GM18519 (cell line): ENCODE data around the gene PRDM15.

Experiments used
- ATAC-seq: cut with Tn5 transposase; IDR thresholded peaks from one replicate; pipeline ENCODE4 v1.9.1; 2021; ENCODE audit warnings: mild to moderate bottlenecking, moderate library complexity; ENCODE audit not compliant: unreplicated experiment, low FRiP score

Gene PRDM15

DNA sequence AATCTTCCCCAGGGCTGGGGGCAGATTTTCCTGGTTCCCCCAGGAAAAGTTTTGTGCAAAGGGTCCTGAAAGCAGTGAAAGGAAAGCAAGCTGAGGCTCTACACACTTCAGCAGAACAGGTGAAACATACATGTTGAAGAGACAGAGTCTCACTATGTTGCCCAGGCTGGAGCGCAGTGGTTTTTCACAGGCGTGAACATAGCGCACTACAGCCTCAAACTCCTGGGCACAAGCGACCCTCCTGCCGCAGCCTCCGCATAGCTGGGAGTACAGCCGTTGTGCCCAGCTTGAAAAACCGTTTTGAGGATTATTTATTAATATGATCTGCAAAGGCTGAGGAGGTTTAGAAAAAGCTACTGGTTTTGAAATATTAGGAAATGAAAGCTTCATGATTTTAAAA lies 11.8 kb downstream of the PRDM15 start:
- ATAC-seq = no peak

DNA sequence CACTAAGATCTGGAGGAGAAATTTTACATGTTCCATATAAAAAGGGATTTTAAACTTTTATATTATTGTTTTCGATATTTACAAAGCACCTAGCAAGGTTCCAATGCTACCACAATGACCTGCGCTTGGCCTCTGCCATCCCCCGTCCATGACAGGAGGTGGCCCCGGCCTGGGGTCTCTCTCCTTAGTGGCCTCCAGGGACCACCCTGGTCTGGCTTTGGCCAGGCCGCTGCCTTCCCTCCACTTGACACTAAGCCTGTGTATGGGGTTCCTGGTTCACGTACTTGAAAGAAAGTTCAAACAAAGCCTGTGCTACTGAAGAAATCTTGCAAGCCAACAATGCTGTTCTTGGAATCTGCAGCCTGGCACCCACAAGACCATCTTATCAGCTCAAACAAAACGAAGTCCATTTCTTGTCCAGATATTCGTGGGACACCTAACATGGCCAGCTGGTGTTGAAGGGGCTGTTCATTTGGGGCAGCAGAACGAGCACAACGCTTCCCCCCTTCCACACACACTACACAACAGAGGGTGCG lies 12.8 kb downstream of the PRDM15 start:
- no peak for ATAC-seq

DNA sequence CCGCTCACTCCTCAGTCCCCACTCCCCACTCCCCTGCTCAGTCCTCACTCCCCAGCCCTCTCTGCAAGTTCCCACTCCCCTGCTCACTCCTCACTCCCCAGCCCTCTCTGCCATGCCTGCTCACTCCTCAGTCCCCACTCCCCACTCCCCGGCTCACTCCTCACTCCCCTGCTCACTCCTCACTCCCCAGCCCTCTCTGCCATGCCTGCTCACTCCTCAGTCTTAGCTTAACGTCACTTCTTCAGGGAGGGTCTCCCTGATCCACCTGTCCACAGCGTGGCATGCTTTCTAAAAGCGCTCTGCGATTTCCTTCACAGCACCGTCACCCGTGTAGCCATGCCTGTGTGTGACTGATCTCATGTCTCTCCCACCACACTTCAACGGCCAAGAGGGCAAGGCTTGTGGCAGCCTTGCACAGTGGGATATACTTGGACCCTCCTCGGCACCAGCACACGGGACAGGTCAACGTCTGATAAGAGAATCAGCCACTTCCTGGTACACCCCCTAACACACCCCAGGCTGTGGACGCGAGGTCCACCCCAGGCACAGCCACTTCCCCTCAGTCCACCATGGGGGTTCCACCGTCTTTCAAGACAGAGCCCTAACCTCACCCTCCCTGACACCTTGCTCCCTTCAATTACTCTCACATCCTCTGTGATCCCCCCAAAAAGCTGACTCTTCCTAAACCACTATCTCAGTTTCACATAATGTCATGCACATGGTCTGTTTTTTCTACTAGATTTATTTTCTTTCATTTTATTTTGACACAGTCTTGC lies 14.0 kb downstream of the PRDM15 start:
- ATAC-seq = peak; percentile 33

DNA sequence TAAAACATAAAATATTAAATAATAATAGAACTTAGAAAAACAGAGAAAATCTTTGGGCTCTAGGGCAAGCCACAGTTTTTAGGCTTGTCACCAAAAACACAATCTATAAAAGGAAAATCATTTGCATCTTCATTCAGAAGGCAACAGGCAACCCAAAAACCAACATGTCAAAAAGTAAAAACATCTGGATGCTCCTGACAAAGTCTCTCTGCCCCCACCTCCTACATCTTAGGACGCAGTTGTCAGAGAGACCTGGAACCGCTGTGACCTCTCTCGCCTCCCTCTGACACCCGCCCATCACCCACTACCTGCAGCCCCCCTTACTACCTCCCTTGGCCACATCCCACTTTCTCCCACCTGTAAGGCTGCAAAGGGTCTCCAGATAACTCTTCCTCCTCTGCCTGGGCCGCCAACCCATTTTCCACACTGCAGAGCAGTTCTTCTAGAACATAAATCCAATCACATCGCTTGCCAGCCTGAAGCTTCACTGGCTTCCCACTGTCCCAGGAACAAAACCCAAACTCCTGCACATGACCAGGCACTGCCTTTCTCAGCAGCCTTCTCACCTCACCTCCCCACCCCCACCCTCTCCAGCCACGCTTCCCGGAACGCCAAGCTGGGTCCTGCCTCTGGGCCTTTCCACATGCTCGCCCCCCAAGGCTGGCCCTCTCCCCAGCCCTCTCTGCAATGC lies 14.7 kb downstream of the PRDM15 start:
- no peak for ATAC-seq

DNA sequence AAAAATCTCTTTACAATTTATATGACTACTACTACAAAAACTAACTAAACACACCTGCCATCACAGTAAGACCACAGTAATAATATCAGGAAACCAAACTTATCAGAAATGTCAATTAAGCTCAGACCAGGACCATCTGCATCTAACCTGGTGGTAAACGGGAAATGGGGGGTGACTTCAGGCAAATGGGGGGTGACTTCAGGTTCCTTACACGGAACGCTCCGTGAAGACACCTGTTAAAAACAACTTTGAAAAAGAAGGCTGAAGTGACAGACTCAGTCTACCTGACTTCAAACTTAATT lies 15.8 kb downstream of the PRDM15 start:
- no peak for ATAC-seq

DNA sequence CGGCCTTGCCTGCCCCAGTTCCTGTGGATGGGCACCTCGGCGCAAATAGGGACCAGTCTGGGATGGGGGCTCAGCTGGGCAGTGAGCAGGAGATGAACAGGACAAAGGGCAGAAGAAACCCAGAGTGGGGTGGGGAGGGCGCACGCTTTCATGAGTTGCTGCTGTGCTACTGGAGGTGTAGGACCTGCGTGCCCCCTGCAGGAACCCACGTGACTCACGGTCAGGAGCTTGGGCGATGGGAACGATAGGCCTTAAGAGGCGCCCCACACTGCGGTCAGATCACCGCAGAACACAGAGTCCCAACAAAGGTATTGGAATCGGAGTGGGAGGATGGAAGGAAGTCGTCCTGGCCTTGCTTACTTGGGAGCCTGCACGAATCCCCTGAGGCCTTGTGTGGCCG lies 17.2 kb downstream of the PRDM15 start:
- ATAC-seq = no peak

DNA sequence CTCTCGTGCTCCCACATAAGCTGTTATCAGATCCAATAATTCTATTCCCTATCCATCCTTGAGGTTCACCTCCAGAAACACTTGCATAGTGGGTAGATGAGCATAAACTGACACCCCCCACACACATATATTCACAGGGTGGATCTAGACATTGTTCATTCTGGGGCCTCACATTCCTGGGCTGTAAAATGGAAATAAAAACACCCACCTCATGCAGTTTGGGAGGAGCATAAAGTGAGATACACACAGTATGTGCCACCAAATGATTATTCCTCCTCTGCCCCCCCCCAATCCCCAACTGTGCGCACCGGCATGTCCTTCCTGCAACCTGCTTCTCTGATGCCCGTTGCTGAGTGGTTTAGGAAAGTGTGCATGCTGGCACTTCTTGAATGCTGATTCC lies 17.9 kb downstream of the PRDM15 start:
- no peak for ATAC-seq

DNA sequence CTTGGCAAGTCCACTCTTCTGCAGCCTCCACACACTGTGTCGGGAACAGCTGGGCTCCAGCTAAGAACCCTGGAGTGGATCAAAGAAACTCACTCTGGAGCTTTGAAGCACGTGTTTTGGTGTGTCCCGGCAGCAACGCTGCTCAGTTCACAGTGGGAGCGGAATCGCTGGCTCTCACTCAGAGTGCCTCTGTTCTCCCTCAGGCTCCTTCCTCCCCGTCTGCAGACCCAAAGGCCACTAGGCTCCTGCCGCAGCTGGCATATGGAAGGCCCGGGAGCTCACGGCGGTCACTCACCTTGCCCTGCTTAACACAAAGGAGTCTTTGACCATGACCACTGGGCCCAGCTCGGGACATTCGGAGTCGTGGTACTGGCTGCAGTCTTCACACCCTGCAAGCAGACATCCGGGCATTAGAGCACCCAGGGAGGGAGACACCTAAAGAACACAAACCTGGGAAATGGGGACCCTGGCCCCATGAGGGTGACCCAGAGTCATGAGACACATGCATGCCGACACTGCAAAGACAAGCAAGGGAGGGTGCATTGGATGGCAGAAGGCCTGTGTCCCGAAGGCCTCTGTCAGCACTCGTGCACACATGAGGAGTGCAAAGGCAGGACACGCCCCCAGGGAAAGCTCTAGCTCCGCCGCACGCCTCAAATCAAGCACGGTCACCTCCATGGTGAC lies 19.7 kb downstream of the PRDM15 start:
- ATAC-seq = no peak

DNA sequence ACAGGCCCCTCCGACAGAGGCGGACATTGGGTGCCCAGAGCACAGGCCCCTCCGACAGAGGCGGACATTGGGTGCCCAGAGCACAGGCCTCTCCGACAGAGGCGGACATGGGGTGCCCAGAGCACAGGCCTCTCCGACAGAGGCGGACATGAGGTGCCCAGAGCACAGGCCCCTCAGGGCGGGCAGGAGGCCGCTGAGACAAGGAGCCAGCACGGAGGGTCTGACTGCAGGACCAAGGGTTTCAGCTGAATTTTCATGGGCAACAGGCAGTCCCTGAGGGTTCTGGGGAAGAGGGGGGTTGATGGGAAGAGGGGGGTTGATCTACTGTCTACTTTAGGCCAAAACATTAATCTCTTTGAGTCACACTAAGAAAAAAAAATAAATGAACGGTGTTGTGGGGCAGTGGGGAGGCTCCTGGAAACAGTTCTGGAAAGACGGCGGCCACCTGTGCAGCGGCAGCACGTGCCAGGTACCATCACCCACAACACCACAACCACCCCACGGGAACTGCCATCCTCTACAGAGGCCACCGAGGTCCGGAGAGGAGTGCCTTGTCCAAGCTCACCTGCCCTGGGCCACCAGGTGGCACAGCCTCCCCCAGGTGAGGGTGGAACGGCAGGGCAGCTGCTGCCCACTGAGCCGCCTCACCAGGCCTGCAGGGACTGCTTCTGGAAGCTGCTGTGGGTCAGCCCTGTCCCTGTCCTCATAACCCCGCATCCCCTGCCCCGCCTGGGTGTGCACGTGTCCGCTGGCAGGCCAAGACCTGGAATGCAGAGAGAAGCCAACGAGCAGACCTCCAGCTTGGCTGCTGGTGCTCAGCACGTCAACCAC lies 20.5 kb downstream of the PRDM15 start:
- no peak for ATAC-seq

DNA sequence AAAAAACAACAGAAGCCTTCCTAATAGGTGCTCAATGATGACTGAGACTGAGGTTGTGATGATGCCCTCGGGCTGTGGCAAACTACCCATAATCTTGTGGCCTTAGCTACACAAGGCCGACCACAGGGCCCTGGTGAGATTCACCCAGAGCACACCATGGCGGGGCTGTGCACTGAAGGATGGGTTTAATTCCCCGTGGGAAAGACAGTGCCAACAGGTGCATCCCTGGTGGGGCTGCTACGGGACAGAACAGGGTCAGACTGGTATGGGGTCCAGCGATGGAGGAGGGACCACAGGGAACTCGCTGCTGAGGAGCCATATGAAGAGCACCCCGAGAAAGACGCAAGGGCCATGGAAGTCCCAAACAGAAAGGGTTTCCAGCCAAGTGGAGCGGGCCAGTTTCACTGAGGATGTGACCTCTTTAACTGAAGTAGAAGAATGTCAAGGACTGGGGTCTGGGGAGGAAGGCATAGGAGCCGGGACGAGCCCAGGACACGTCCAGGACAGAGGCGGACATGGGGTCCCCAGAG lies 21.3 kb downstream of the PRDM15 start:
- ATAC-seq = no peak

DNA sequence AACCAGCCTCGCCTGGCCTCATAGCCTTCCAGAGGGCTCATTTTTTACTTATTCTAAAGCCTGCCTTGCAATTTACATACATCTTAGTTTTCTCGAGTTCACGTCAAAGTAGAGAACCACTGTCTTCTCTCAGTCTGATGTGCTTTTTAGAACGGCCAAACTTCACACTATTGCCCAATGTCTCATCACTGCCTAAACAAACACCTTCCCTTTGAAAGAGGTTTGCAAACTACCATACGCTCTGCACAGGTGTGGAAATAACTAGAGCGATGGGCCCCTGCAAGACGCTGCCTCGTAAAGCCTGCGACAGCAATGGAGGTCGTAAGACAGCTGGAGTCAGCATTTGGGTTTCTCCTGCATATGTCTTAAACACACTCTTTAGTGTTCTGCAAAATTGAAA lies 22.6 kb downstream of the PRDM15 start:
- ATAC-seq = no peak

DNA sequence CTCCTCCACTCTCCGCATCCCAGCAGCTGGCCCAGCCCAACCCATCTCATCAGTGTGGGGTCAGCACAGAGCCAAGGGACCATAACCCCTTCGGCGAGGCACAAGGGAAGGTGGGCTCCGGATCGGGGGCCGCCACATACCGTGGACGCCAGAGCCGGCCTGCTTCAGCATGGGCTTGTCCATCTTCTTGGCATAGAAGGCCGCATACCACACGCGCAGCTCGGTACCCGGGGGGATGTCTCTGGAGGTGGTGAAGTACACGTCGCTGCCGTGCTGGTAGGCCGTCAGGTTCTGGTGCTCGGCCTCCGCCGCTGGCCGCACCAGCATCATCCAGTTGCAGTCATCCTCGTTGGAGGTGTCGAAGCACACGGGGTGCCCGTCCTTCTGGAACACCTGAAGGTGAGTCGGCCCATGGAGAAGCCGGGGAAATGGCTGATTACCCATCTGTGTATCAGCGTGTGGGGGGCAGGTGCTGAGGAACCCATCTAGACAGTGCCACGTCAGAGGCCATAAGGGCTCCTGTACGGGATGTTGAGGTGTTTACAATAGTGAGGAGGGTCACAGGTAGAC lies 24.6 kb downstream of the PRDM15 start:
- ATAC-seq = no peak

DNA sequence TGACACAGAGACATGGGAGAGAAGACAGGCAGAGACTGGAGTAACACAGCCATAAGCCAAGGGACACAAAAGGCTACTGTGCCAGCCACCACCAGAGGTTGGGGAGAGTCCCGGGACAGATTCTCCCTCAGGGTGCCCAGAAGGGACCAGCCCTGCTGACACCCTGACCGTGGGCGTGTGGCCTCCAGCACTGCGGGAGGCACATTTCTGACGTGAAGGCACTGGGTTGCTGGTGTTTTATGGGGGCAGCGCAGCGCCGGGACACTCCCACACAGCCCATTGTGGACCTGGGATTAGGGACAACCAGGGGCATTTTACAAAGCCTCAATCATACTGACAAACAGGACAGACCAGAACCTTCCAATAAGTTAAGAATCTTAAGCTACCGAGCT lies 26.2 kb downstream of the PRDM15 start:
- ATAC-seq = no peak

DNA sequence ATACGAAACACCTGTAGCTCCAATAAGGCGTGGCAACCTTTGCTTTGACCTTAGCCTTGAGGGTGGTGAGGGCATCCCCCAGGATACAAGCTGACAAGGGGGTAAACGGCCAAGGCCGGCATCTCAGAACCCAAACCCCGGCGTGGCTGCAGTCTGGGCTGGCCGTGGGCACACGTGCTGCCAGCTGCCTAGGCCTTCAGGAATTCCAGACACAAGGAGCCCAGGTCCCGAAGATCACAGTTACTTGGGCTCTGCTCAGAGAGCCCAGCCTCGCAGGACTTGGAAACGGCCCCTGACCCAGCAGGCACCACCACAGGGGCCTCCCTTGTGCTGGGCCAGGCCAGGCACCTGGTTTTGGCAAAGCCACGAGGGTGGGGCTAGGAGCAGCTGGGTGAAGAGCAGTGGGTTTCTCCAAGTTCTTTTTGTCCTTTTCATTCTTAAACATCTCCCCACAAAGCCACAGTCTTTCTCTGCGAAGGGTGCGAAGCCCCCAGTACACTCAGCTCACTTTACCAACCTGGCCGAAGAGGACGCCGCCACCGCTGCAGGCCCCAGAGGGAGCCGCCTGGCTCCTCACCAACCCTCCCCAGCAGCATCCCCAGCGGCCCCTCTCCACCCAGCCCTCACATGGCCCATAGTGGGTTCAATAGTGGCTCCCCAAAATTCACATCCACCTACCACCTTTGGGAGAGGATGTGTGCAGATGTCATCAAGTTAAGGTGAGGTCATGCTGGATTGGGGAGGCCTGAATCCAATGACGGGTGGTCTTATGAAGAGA lies 26.8 kb downstream of the PRDM15 start:
- ATAC-seq = no peak

DNA sequence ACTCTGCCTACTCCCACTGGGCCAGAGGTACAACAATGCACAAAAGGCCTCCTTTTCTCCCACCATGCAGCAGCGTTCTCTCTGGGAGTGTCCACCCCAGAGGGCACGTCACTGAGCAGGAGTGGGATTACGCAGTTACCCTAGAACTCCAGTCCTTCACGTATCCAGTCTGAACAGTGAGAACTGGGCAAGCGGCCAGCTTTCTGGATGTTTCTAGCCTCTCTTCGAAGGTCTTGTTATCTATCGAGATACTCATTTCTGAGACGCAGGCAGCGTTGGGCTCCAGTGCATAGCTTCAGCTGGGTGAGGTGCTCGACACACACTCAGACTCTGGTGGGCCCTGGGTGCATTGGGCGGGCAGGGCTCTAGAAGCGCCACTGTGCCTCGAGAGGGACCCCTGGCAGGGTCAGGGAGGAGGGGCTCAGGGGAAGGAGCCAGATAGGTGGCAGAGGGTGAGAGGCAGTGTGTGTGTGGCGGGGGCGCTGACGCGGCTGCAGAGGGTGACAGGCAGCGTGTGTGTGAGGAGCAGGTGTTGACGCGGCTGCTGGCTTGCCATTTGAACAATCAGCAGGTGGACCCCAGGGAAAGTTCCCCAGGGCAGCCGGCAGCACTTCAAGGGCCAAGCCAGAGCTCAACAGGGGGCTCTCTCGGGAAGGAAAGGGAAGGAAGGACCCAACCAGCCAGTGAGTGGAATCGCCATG lies 27.9 kb downstream of the PRDM15 start:
- ATAC-seq = no peak

DNA sequence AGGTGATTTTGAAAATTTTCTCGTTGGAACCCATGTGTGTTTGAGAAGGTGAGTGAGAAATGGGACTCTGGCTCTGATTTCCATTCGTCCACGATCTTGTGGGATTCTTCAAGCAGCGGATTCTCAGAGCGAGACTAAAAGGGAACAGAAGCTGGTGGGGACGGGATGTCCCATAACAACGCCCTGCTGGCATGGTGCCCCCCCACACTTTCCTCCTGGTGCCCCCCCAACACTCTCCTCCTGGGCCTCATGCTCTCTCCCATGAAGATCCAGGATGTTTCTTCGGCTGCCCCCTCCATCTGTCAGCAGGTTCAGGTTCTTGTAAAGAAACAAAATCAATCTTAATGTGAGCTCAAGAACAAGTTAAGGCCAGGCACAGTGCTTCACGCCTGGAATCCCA lies 29.1 kb downstream of the PRDM15 start:
- ATAC-seq = no peak

DNA sequence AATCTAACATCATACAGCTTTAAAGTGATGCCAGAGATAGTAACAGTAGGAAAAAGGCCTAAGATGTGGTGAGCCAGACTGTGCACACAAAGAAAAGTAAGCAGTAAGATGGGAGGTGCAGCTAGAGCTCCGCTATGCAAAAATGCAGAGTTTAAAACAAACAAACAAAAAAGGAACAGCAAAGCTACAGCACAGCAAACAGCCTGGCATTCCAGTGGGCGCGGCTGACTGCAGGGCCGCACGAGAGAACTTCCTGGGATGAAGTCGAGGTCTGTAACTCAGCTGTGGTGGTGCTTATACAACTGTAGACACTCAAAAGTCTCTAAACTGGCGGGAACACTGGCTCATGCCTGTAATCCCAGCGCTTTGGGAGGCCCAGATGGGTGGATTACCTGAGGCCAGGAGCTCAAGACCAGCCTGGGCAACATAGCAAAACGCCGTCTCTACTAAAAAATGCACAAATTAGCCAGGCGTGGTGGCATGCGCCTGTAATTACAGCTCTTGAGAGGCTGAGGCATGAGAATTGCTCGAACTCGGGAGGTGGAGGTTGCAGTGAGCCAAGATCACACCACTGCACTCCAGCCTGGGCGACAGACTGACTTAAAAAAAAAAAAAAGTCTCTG lies 30.1 kb downstream of the PRDM15 start:
- ATAC-seq = no peak

DNA sequence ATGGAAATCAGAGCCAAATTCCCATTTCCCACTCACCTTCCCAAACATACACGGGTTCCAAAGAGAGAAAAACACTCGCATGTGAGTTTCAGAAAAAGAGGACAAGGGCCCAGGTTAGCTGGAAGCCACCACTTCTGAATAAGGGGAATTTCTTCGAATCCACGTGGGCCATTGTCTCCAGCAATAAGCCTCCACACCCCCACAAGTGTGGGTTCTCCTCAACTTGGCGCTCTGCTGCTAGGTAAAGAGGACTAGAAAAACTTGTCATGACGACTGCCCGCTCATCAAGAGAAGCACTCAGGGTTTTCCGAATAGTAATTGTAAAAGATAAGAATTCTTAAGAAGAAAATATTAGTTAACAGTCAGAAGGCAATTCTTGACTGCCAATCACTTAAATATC lies 30.6 kb downstream of the PRDM15 start:
- no peak for ATAC-seq
